CD4-positive, CD25-positive, alpha-beta regulatory T cell (primary cell): ENCODE measurements around the gene LAIR1. TPM values are rescaled to one million over a fixed set of nuclear protein-coding genes. Genes with fewer than 3 reads are reported as not detected.
"Not testable (repeated sequence)": the region's sequence is repeated elsewhere in the genome, so short reads cannot be mapped to it uniquely, and the experiment has no call there.

Experiments used
- ATAC-seq, 2 donors: fragments of 150-1000 bp; cut with Tn5 transposase; one replicate each; pipeline ENCODE4 v1.10.0; 2021; ENCODE audit warnings: low read depth in 2 of 2, moderate number of reproducible peaks in 2 of 2, moderate library complexity in 1 of 2
- DNase-seq, 3 donors: peaks; one replicate each; pipeline versions ENCODE4 v3.0.0 to v3.0.0-alpha.2; 2012 to 2022; ENCODE audit warnings: mixed read lengths in 1 of 3
- H3K27ac ChIP-seq: one replicate; pipeline ENCODE4 v1.7.0; 2013; ENCODE audit warnings: mild to moderate bottlenecking, low read length; ENCODE audit not compliant: insufficient read depth, poor library complexity, severe bottlenecking
- H3K27me3 ChIP-seq: one replicate; pipeline ENCODE4 v1.7.0; 2013; ENCODE audit warnings: low read length; ENCODE audit not compliant: control insufficient read depth, insufficient read depth
- H3K36me3 ChIP-seq: one replicate; pipeline ENCODE4 v1.7.0; 2013; ENCODE audit warnings: mild to moderate bottlenecking, low read length, moderate library complexity; ENCODE audit not compliant: control insufficient read depth, insufficient read depth
- H3K4me1 ChIP-seq: 2 replicates; pipeline ENCODE4 v1.7.0; 2013; ENCODE audit warnings: mild to moderate bottlenecking, low read length; ENCODE audit not compliant: insufficient read depth, control insufficient read depth, poor library complexity, severe bottlenecking
- H3K4me3 ChIP-seq: one replicate; pipeline ENCODE4 v1.7.0; 2013; ENCODE audit warnings: low read depth, mild to moderate bottlenecking, low read length, moderate library complexity
- H3K9me3 ChIP-seq, 2 experiments: 1 replicate in 1 of 2; 2 replicates in 1 of 2; pipeline ENCODE4 v1.7.0; 2013; ENCODE audit warnings: low read length in 2 of 2, mild to moderate bottlenecking in 1 of 2, moderate library complexity in 1 of 2; ENCODE audit not compliant: control insufficient read depth in 2 of 2
- H3K27ac Mint-ChIP-seq, 3 donors: one replicate each; pipeline ENCODE4 v1.8.0; 2020 to 2022; ENCODE audit warnings: mild to moderate bottlenecking in 3 of 3, mixed read lengths in 3 of 3, moderate library complexity in 2 of 3
- H3K27me3 Mint-ChIP-seq: one replicate; pipeline ENCODE4 v1.8.0; 2022; ENCODE audit warnings: mild to moderate bottlenecking, mixed read lengths
- H3K36me3 Mint-ChIP-seq: one replicate; pipeline ENCODE4 v1.8.0; 2020; ENCODE audit warnings: mixed read lengths
- H3K4me1 Mint-ChIP-seq, 4 donors: one replicate each; pipeline ENCODE4 v1.8.0; 2020 to 2022; ENCODE audit warnings: mixed read lengths in 4 of 4, mild to moderate bottlenecking in 1 of 4
- H3K4me3 Mint-ChIP-seq, 4 donors: one replicate each; pipeline ENCODE4 v1.8.0; 2020 to 2022; ENCODE audit warnings: mild to moderate bottlenecking in 4 of 4, mixed read lengths in 4 of 4, moderate library complexity in 3 of 4
- H3K9me3 Mint-ChIP-seq, 7 donors: one replicate each; pipeline ENCODE4 v1.8.0; 2020 to 2022; ENCODE audit warnings: mixed read lengths in 7 of 7, mild to moderate bottlenecking in 3 of 7, moderate library complexity in 2 of 7
- polyA plus RNA-seq, 4 donors: library from polyadenylated mRNA; unstranded; fragments of 300-500 nt; fragmentation: Illumina TruSeq; gene quantifications; one replicate each; pipeline ENCODE4 v1.2.3, GENCODE V29; 2021
- total RNA-seq: library from RNA; stranded (reverse); gene quantifications from one replicate; pipeline ENCODE4 v1.2.3, GENCODE V29; 2022

Gene LAIR1
- total and polyA plus RNA-seq, 5 donors from 2014 or later = 33.2 to 61.8 (median 42.4) TPM

- Mint-ChIP-seq H3K9me3 (no peaks in the 10 kb centered on the region), H3K27ac (peak overlapping the region; percentile 87 to 95 (median 90)), H3K36me3 (peaks cover 4% of the 10 kb centered on the region), H3K4me1 (peaks cover 26 to 72% (median 46%) of the 10 kb centered on the region in 4 donors), H3K27me3 (peaks cover 16% of the 10 kb centered on the region), H3K4me3 (peak overlapping the region; percentile 81 to 93 (median 87))
- Histone ChIP-seq H3K27me3 (no peaks in the 10 kb centered on the region), H3K36me3 (no peaks in the 10 kb centered on the region), H3K4me1 (peaks cover 41% of the 10 kb centered on the region), H3K9me3 (no peaks in the 10 kb centered on the region), H3K4me3 (peak overlapping the region; percentile 75), H3K27ac (no peak overlapping the region)
- no peak for DNase-seq
- ATAC-seq = no peak
These were observed 4.5 kb upstream of the LAIR1 start for GRCh38 chr19:54369082-54369687.

- no peak for ATAC-seq
- Mint-ChIP-seq H3K4me1 (peaks cover 34 to 78% (median 47%) of the 10 kb centered on the region in 4 donors), H3K27me3 (peaks cover 10% of the 10 kb centered on the region), H3K36me3 (peaks cover 8% of the 10 kb centered on the region), H3K27ac (peak overlapping the region in 1 of 3 donors; percentile 10), H3K9me3 (no peaks in the 10 kb centered on the region), H3K4me3 (peak overlapping the region in 1 of 4 donors; percentile 68)
- Histone ChIP-seq H3K27me3 (no peaks in the 10 kb centered on the region), H3K4me1 (peaks cover 49% of the 10 kb centered on the region), H3K36me3 (no peaks in the 10 kb centered on the region), H3K4me3 (no peak overlapping the region), H3K9me3 (no peaks in the 10 kb centered on the region), H3K27ac (no peak overlapping the region)
- no peak for DNase-seq
These were observed 2.1 kb upstream of the LAIR1 start for GRCh38 chr19:54366811-54367210.

- Mint-ChIP-seq H3K27ac (peak overlapping the region in 1 of 3 donors; percentile 36), H3K36me3 (peaks cover 14% of the 10 kb centered on the region), H3K4me3 (peak overlapping the region; percentile 45 to 97 (median 71)), H3K4me1 (peaks cover 32 to 78% (median 49%) of the 10 kb centered on the region in 4 donors)
- H3K27me3 Mint-ChIP-seq, H3K36me3 ChIP-seq, H3K27me3 ChIP-seq, ATAC-seq, H3K9me3 Mint-ChIP-seq, H3K9me3 ChIP-seq, DNase-seq, H3K4me3 ChIP-seq: not testable (repeated sequence)
- Histone ChIP-seq H3K27ac (peak overlapping the region; percentile 60), H3K4me1 (peaks cover 48% of the 10 kb centered on the region)
These were observed 1.1 kb upstream of the LAIR1 start for GRCh38 chr19:54365798-54366197.

GRCh38 chr19:54361680-54362422 is 2.9 kb downstream of the LAIR1 start:
- Histone ChIP-seq H3K4me1 (peaks cover 48% of the 10 kb centered on the region), H3K4me3 (peak overlapping the region; percentile 83), H3K27ac (peak overlapping the region; percentile 63)
- Mint-ChIP-seq H3K27ac (peak overlapping the region; percentile 85 to 92 (median 91)), H3K36me3 (peaks cover 14% of the 10 kb centered on the region), H3K4me3 (peak overlapping the region; percentile 75 to 95 (median 90)), H3K4me1 (peaks cover 23 to 61% (median 32%) of the 10 kb centered on the region in 4 donors)
- ATAC-seq = peak; percentile 26 to 41
- not testable (repeated sequence) for H3K27me3 Mint-ChIP-seq, DNase-seq, H3K36me3 ChIP-seq, H3K9me3 ChIP-seq, H3K27me3 ChIP-seq, H3K9me3 Mint-ChIP-seq

GRCh38 chr19:54359149-54359820 is 5.4 kb downstream of the LAIR1 start:
- H3K27me3 ChIP-seq, H3K4me3 ChIP-seq, H3K4me3 Mint-ChIP-seq, H3K9me3 Mint-ChIP-seq, H3K27ac Mint-ChIP-seq, H3K36me3 Mint-ChIP-seq, H3K27ac ChIP-seq, H3K9me3 ChIP-seq, H3K27me3 Mint-ChIP-seq: not testable (repeated sequence)
- ATAC-seq (peak; percentile 86 to 91), DNase-seq (peak in 2 of 3 donors; percentile 55 to 80)
- Histone ChIP-seq H3K4me1 (peaks cover 38% of the 10 kb centered on the region), H3K36me3 (peaks cover 28% of the 10 kb centered on the region)
- H3K4me1 Mint-ChIP-seq = peaks cover 16 to 39% (median 25%) of the 10 kb centered on the region in 4 donors

GRCh38 chr19:54357381-54357780 is 7.3 kb downstream of the LAIR1 start:
- H3K36me3 ChIP-seq = peaks cover 32% of the 10 kb centered on the region
- Mint-ChIP-seq H3K4me3 (no peak overlapping the region), H3K4me1 (peaks cover 5 to 30% (median 20%) of the 10 kb centered on the region in 4 donors), H3K9me3 (no peaks in the 10 kb centered on the region), H3K27me3 (no peaks in the 10 kb centered on the region), H3K27ac (no peak overlapping the region), H3K36me3 (peaks cover 16% of the 10 kb centered on the region)
- no peak overlapping the region for H3K27ac ChIP-seq
- no peak for ATAC-seq
- no peaks in the 10 kb centered on the region for H3K27me3 ChIP-seq
- DNase-seq = no peak
- H3K9me3 ChIP-seq = no peaks in the 10 kb centered on the region
- H3K4me1 ChIP-seq = peaks cover 20% of the 10 kb centered on the region
- no peak overlapping the region for H3K4me3 ChIP-seq

- H3K4me3 ChIP-seq = no peak overlapping the region
- peaks cover 16% of the 10 kb centered on the region for H3K4me1 ChIP-seq
- no peaks in the 10 kb centered on the region for H3K9me3 ChIP-seq
- Mint-ChIP-seq H3K4me1 (peaks cover 0 to 24% (median 13%) of the 10 kb centered on the region in 4 donors), H3K27me3 (no peaks in the 10 kb centered on the region), H3K36me3 (peaks cover 10% of the 10 kb centered on the region), H3K4me3 (no peak overlapping the region), H3K9me3 (no peaks in the 10 kb centered on the region), H3K27ac (no peak overlapping the region)
- no peak overlapping the region for H3K27ac ChIP-seq
- no peak for DNase-seq
- H3K27me3 ChIP-seq = no peaks in the 10 kb centered on the region
- peaks cover 32% of the 10 kb centered on the region for H3K36me3 ChIP-seq
- no peak for ATAC-seq
These were observed 8.2 kb downstream of the LAIR1 start for GRCh38 chr19:54356444-54357056.
